ENCODE results near the gene TXNDC8. TPM values are rescaled to one million over a fixed set of nuclear protein-coding genes. Genes with fewer than 3 reads are reported as not detected.

TXNDC8 gene
- total and polyA plus RNA-seq, 2 of the 13 experiments (the other 11 are each of a cell fraction or from before 2014, with no cell fraction given) = not detected

- 31% methylated on average over 3 of the region's 3 CpGs for WGBS (ENCODE audit: low lambda C conversion rate)
- intact Hi-C loops (cut with micrococcal nuclease; ENCODE audit: unreplicated experiment) = no loop called here
- Histone ChIP-seq H3K4me1 (ENCODE audit: insufficient read depth, low read length) (no peaks in the 10 kb centered on the region), H3K36me3 (replicated peaks in 1 of 2; ENCODE audit: control insufficient read depth in 1 of 2, insufficient read depth in 2 of 2, low read length in 2 of 2) (no peaks in the 10 kb centered on the region), H3K79me2 (ENCODE audit: insufficient read depth, low read length) (no peaks in the 10 kb centered on the region), H3K4me3 (replicated peaks in 1 of 3; ENCODE audit: insufficient read depth in 1 of 3, low read depth in 2 of 3, low read length in 3 of 3) (no peak overlapping the region), H3K4me2 (ENCODE audit: low read depth, low read length) (no peak overlapping the region), H3K27ac (ENCODE audit: extremely low read length, insufficient read depth, low read length) (no peak overlapping the region), H3K27me3 (ENCODE audit: control insufficient read depth in 1 of 2, insufficient read depth in 2 of 2, low read length in 2 of 2) (no peaks in the 10 kb centered on the region), H3K9ac (ENCODE audit: insufficient read depth, low read depth, low read length) (no peak overlapping the region), H3K9me3 (ENCODE audit: low read length) (no peaks in the 10 kb centered on the region), H2AFZ (ENCODE audit: low read length) (no peak overlapping the region), H4K20me1 (ENCODE audit: insufficient read depth, low read length) (no peaks in the 10 kb centered on the region)
- no TSS peak for BruUV-seq (replicated peaks)
- in situ Hi-C loops (cut with HindIII; ENCODE audit: extremely low pct_ligation_motif_present, low pct_unique_long_range_greater_than_20kb) = no loop called here
- POLR2A ChIA-PET = no interaction called here
- CTCF ChIA-PET (ENCODE audit: low intra/inter-chr PET ratio, low total read pairs) = no interaction called here
- no peak for FAIRE-seq
- TF ChIP-seq ZNF33A (CRISPR knock-in tag; IDR thresholded peaks at IDR 0.05; ENCODE audit: borderline replicate concordance) (no peak), NFAT5 (CRISPR knock-in tag; IDR thresholded peaks at IDR 0.05) (no peak), ZNF816 (CRISPR knock-in tag; IDR thresholded peaks at IDR 0.05; ENCODE audit: borderline replicate concordance) (no peak), HMG20B (CRISPR knock-in tag; conservative IDR thresholded peaks at IDR 0.05) (no peak), TRIM22 (IDR thresholded peaks at IDR 0.05) (no peak), ETV5 (CRISPR knock-in tag; IDR thresholded peaks at IDR 0.05; ENCODE audit: borderline replicate concordance) (no peak), TFDP2 (CRISPR knock-in tag; IDR thresholded peaks at IDR 0.05) (no peak), CHD4 (IDR thresholded peaks at IDR 0.05; ENCODE audit: borderline replicate concordance, low read length) (no peak)
- DNase-seq (ENCODE audit: low spot score) = no peak
- no peak for ATAC-seq
Measured at GRCh38 chr9:110320651-110321445, 16.8 kb downstream of the TXNDC8 start.

All from HepG2 (cell line).